Neural cell (in vitro differentiated cells): ENCODE measurements around the gene MICU1. TPM values are rescaled to one million over a fixed set of nuclear protein-coding genes. Genes with fewer than 3 reads are reported as not detected.

Experiments
- H2AFZ ChIP-seq: fragments of 200-600, 300-800 bp; sonication (generic), shearing (Covaris generic); 2 replicates; pipeline ENCODE4 v1.6.0; 2014; ENCODE audit warnings: low read depth, mild to moderate bottlenecking, antibody characterized with exemption, low read length, moderate library complexity
- H3F3A ChIP-seq: fragments of 200-600 bp; shearing (Covaris generic); 2 replicates; pipeline ENCODE4 v1.6.1; 2016; ENCODE audit warnings: mild to moderate bottlenecking, moderate library complexity, mixed read lengths, antibody characterized with exemption, low read length; ENCODE audit not compliant: insufficient read depth, poor library complexity, severe bottlenecking
- H3K27ac ChIP-seq: fragments of 200-600, 300-800 bp; sonication (generic), shearing (Covaris generic); 2 replicates; pipeline ENCODE4 v1.5.1; 2014; ENCODE audit warnings: mild to moderate bottlenecking, low read length, moderate library complexity
- H3K27me3 ChIP-seq: fragments of 300-800, 200-600 bp; sonication (generic), shearing (Covaris generic); 2 replicates; pipeline ENCODE4 v1.6.0; 2014; ENCODE audit warnings: mild to moderate bottlenecking, low read depth, low read length, moderate library complexity; ENCODE audit not compliant: insufficient read depth
- H3K36me3 ChIP-seq: fragments of 300-800, 200-600 bp; sonication (generic), shearing (Covaris generic); 2 replicates; pipeline ENCODE4 v1.5.1; 2014; ENCODE audit warnings: mild to moderate bottlenecking, antibody characterized with exemption, low read length, moderate library complexity; ENCODE audit not compliant: insufficient read depth
- H3K4me2 ChIP-seq: fragments of 300-800, 200-600 bp; sonication (generic), shearing (Covaris generic); 2 replicates; pipeline ENCODE4 v1.6.0; 2014; ENCODE audit warnings: mild to moderate bottlenecking, low read length
- H3K4me3 ChIP-seq: fragments of 300-800, 200-600 bp; sonication (generic), shearing (Covaris generic); 2 replicates; pipeline ENCODE4 v1.5.1; 2014; ENCODE audit warnings: mild to moderate bottlenecking, low read length, moderate library complexity
- H3K79me2 ChIP-seq: fragments of 200-600 bp; shearing (Covaris generic); replicated peaks from 2 replicates; pipeline ENCODE4 v1.6.0; 2014; ENCODE audit warnings: mild to moderate bottlenecking, low read length, moderate library complexity; ENCODE audit not compliant: insufficient read depth
- H3K9ac ChIP-seq: fragments of 300-800, 200-600 bp; sonication (generic), shearing (Covaris generic); 2 replicates; pipeline ENCODE4 v1.6.1; 2016; ENCODE audit warnings: mild to moderate bottlenecking, low read length, mixed read lengths
- H3K9me2 ChIP-seq: fragments of 200-600 bp; shearing (Covaris generic); 2 replicates; pipeline ENCODE4 v1.6.1; 2016; ENCODE audit warnings: mild to moderate bottlenecking, low read length, mixed read lengths; ENCODE audit not compliant: insufficient read depth
- H3K9me3 ChIP-seq: fragments of 200-600, 300-800 bp; sonication (generic), shearing (Covaris generic); 2 replicates; pipeline ENCODE4 v1.6.1; 2016; ENCODE audit warnings: mild to moderate bottlenecking, mixed run types, low read length, moderate library complexity, mixed read lengths
- H4K20me1 ChIP-seq: fragments of 200-600 bp; shearing (Covaris generic); 2 replicates; pipeline ENCODE4 v1.6.1; 2016; ENCODE audit warnings: mild to moderate bottlenecking, mixed run types; ENCODE audit not compliant: insufficient read depth
- EP300 ChIP-seq: fragments of 450-650 bp; conservative IDR thresholded peaks from 2 replicates; pipeline ENCODE4 v1.6.1; 2014; ENCODE audit warnings: antibody characterized with exemption, mild to moderate bottlenecking, moderate library complexity; ENCODE audit not compliant: poor library complexity, severe bottlenecking
- EZH2 ChIP-seq: fragments of 200-600, 300-800 bp; shearing (Covaris generic), sonication (generic); IDR thresholded peaks from 2 replicates; pipeline ENCODE4 v1.6.1; 2014; ENCODE audit warnings: antibody characterized with exemption, low read length, borderline replicate concordance, mild to moderate bottlenecking; ENCODE audit not compliant: insufficient read depth, poor library complexity, severe bottlenecking
- MXI1 ChIP-seq: fragments of 450-650 bp; conservative IDR thresholded peaks from 2 replicates; pipeline ENCODE4 v1.6.1; 2014; ENCODE audit warnings: antibody characterized with exemption, mild to moderate bottlenecking; ENCODE audit not compliant: poor library complexity, severe bottlenecking
- POLR2AphosphoS5 ChIP-seq: IDR thresholded peaks from 2 replicates; pipeline ENCODE4 v1.6.1; 2012
- RAD21 ChIP-seq: fragments of 450-650 bp; conservative IDR thresholded peaks from 2 replicates; pipeline ENCODE4 v1.6.1; 2014; ENCODE audit warnings: antibody characterized with exemption, mild to moderate bottlenecking, moderate library complexity
- SMC3 ChIP-seq: fragments of 450-650 bp; conservative IDR thresholded peaks from 2 replicates; pipeline ENCODE4 v1.6.1; 2014; ENCODE audit warnings: antibody characterized with exemption, mild to moderate bottlenecking, moderate library complexity; ENCODE audit not compliant: poor library complexity
- TAF1 ChIP-seq: IDR thresholded peaks from 2 replicates; pipeline ENCODE4 v1.6.1; 2012; ENCODE audit warnings: low read depth
- polyA plus RNA-seq: library from polyadenylated mRNA; depleted of rRNA; stranded (reverse); fragments of >200 nt; gene quantifications from 2 replicates; pipeline ENCODE4 v1.2.3, GENCODE V29; 2014
- TF ChIP-seq, protein P1 (sequence below): IDR thresholded peaks from 2 replicates; pipeline ENCODE4 v1.6.1; 2012; ENCODE audit warnings: borderline replicate concordance
- TF ChIP-seq, protein P2 (sequence below): fragments of 450-650 bp; IDR thresholded peaks from 2 replicates; pipeline ENCODE4 v1.5.1; 2014; ENCODE audit warnings: antibody characterized with exemption, mild to moderate bottlenecking, moderate library complexity; ENCODE audit not compliant: poor library complexity, severe bottlenecking

MICU1 gene
- polyA plus RNA-seq, 1 donor from 2014 or later: 86.0 TPM

- Histone ChIP-seq H3K36me3 (peaks cover 14% of the 10 kb centered on the region), H3K9ac (no peak overlapping the region), H3K4me3 (no peak overlapping the region), H3K27me3 (no peaks in the 10 kb centered on the region), H3K9me3 (peaks cover 4% of the 10 kb centered on the region), H2AFZ (no peak overlapping the region), H3K27ac (no peak overlapping the region), H3K4me2 (no peak overlapping the region), H3F3A (no peaks in the 10 kb centered on the region), H3K9me2 (no peaks in the 10 kb centered on the region), H3K79me2 (no peaks in the 10 kb centered on the region), H4K20me1 (no peaks in the 10 kb centered on the region)
- TF ChIP-seq SMC3: no peak
Measured at GRCh38 chr10:72423426-72423825, 202.5 kb downstream of the MICU1 start.

GRCh38 chr10:72421885-72422540 is 203.9 kb downstream of the MICU1 start:
- Histone ChIP-seq H3K9me2 (no peaks in the 10 kb centered on the region), H3K79me2 (no peaks in the 10 kb centered on the region), H3F3A (no peaks in the 10 kb centered on the region), H3K27me3 (no peaks in the 10 kb centered on the region), H3K36me3 (peaks cover 14% of the 10 kb centered on the region), H3K9me3 (peaks cover 4% of the 10 kb centered on the region), H3K9ac (no peak overlapping the region), H4K20me1 (no peaks in the 10 kb centered on the region), H2AFZ (no peak overlapping the region), H3K27ac (no peak overlapping the region), H3K4me3 (no peak overlapping the region), H3K4me2 (no peak overlapping the region)
- TF ChIP-seq TAF1 (no peak), EP300 (no peak), EZH2 (no peak), MXI1 (no peak), SMC3 (no peak), RAD21 (no peak), POLR2AphosphoS5 (no peak)
- TF ChIP-seq, protein P1, sequence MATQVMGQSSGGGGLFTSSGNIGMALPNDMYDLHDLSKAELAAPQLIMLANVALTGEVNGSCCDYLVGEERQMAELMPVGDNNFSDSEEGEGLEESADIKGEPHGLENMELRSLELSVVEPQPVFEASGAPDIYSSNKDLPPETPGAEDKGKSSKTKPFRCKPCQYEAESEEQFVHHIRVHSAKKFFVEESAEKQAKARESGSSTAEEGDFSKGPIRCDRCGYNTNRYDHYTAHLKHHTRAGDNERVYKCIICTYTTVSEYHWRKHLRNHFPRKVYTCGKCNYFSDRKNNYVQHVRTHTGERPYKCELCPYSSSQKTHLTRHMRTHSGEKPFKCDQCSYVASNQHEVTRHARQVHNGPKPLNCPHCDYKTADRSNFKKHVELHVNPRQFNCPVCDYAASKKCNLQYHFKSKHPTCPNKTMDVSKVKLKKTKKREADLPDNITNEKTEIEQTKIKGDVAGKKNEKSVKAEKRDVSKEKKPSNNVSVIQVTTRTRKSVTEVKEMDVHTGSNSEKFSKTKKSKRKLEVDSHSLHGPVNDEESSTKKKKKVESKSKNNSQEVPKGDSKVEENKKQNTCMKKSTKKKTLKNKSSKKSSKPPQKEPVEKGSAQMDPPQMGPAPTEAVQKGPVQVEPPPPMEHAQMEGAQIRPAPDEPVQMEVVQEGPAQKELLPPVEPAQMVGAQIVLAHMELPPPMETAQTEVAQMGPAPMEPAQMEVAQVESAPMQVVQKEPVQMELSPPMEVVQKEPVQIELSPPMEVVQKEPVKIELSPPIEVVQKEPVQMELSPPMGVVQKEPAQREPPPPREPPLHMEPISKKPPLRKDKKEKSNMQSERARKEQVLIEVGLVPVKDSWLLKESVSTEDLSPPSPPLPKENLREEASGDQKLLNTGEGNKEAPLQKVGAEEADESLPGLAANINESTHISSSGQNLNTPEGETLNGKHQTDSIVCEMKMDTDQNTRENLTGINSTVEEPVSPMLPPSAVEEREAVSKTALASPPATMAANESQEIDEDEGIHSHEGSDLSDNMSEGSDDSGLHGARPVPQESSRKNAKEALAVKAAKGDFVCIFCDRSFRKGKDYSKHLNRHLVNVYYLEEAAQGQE: no peak
- TF ChIP-seq, protein P2, sequence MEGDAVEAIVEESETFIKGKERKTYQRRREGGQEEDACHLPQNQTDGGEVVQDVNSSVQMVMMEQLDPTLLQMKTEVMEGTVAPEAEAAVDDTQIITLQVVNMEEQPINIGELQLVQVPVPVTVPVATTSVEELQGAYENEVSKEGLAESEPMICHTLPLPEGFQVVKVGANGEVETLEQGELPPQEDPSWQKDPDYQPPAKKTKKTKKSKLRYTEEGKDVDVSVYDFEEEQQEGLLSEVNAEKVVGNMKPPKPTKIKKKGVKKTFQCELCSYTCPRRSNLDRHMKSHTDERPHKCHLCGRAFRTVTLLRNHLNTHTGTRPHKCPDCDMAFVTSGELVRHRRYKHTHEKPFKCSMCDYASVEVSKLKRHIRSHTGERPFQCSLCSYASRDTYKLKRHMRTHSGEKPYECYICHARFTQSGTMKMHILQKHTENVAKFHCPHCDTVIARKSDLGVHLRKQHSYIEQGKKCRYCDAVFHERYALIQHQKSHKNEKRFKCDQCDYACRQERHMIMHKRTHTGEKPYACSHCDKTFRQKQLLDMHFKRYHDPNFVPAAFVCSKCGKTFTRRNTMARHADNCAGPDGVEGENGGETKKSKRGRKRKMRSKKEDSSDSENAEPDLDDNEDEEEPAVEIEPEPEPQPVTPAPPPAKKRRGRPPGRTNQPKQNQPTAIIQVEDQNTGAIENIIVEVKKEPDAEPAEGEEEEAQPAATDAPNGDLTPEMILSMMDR: no peak
